Measurements from ENCODE around the gene SRP68.

GRCh38 chr17:76081295-76082210 lies 9.2 kb upstream of the SRP68 start:
- TF ChIP-seq, protein P1, sequence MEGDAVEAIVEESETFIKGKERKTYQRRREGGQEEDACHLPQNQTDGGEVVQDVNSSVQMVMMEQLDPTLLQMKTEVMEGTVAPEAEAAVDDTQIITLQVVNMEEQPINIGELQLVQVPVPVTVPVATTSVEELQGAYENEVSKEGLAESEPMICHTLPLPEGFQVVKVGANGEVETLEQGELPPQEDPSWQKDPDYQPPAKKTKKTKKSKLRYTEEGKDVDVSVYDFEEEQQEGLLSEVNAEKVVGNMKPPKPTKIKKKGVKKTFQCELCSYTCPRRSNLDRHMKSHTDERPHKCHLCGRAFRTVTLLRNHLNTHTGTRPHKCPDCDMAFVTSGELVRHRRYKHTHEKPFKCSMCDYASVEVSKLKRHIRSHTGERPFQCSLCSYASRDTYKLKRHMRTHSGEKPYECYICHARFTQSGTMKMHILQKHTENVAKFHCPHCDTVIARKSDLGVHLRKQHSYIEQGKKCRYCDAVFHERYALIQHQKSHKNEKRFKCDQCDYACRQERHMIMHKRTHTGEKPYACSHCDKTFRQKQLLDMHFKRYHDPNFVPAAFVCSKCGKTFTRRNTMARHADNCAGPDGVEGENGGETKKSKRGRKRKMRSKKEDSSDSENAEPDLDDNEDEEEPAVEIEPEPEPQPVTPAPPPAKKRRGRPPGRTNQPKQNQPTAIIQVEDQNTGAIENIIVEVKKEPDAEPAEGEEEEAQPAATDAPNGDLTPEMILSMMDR (conservative IDR thresholded peaks at IDR 0.05 in 1 of 2, IDR thresholded peaks at IDR 0.05 in 1 of 2; ENCODE audit: low read depth in 1 of 2, low read length in 2 of 2) = no peak
- TF ChIP-seq EZH2 (IDR thresholded peaks at IDR 0.05; ENCODE audit: low read length, missing control alignments) = no peak
